ENCODE data around the gene SERPINB13.

Gene SERPINB13

GRCh38 chr18:63586966-63587365 lies at the start of gene SERPINB13:
Gene SERPINB13, plus strand, starts transcription at chr18:63587343. Its CDS starts 1,325 bp downstream, at chr18:63588668.
- no peak for DNase-seq (ENCODE audit: extremely low read depth, low read depth)

GRCh38 chr18:63539904-63540510 lies 47.1 kb upstream of the SERPINB13 start:
- TF ChIP-seq CTCF (IDR thresholded peaks at IDR 0.05; ENCODE audit: low read depth, low read length): no peak
- no peak for DNase-seq (ENCODE audit: extremely low read depth, low read depth)

More at GRCh38 chr18:63586966-63587365, at the start of gene SERPINB13:
- TF ChIP-seq CTCF (IDR thresholded peaks at IDR 0.05; ENCODE audit: low read depth, low read length): no peak

- TF ChIP-seq CTCF (IDR thresholded peaks at IDR 0.05; ENCODE audit: low read depth, low read length): no peak
- no peak for DNase-seq (ENCODE audit: extremely low read depth, low read depth)
These were observed 45.1 kb upstream of the SERPINB13 start, which contains the start of gene SERPINB12 for GRCh38 chr18:63542069-63542468. Gene SERPINB12, plus strand, starts transcription at chr18:63542369. Its CDS starts 13,791 bp downstream, at chr18:63556160.

- no peak for DNase-seq (ENCODE audit: extremely low read depth, low read depth)
These were observed 43.1 kb upstream of the SERPINB13 start for GRCh38 chr18:63544017-63544416.

GRCh38 chr18:63545000-63545399 lies 42.1 kb upstream of the SERPINB13 start:
- no peak for DNase-seq (ENCODE audit: extremely low read depth, low read depth)
- TF ChIP-seq CTCF (IDR thresholded peaks at IDR 0.05; ENCODE audit: low read depth, low read length): no peak

More at GRCh38 chr18:63544017-63544416, 43.1 kb upstream of the SERPINB13 start:
- no peak for TF ChIP-seq CTCF (IDR thresholded peaks at IDR 0.05; ENCODE audit: low read depth, low read length)

- DNase-seq (ENCODE audit: extremely low read depth, low read depth): no peak
- TF ChIP-seq CTCF (IDR thresholded peaks at IDR 0.05; ENCODE audit: low read depth, low read length): no peak
These were observed 37.1 kb upstream of the SERPINB13 start for GRCh38 chr18:63550068-63550467.

- DNase-seq (ENCODE audit: extremely low read depth, low read depth): no peak
- no peak for TF ChIP-seq CTCF (IDR thresholded peaks at IDR 0.05; ENCODE audit: low read depth, low read length)
These were observed 35.4 kb upstream of the SERPINB13 start for GRCh38 chr18:63551769-63552168.
